ENCODE results near the gene MAP3K13.
A peak's percentile ranks its signal among the peaks of the same experiment; 100 is the strongest.
"Not testable (repeated sequence)": the region's sequence is repeated elsewhere in the genome, so short reads cannot be mapped to it uniquely, and the experiment has no call there.

Gene MAP3K13

GRCh38 chr3:185341616-185342458 lies 21.1 kb upstream of the MAP3K13 start:
- no peak for DNase-seq (ENCODE audit: low read depth)

DNA sequence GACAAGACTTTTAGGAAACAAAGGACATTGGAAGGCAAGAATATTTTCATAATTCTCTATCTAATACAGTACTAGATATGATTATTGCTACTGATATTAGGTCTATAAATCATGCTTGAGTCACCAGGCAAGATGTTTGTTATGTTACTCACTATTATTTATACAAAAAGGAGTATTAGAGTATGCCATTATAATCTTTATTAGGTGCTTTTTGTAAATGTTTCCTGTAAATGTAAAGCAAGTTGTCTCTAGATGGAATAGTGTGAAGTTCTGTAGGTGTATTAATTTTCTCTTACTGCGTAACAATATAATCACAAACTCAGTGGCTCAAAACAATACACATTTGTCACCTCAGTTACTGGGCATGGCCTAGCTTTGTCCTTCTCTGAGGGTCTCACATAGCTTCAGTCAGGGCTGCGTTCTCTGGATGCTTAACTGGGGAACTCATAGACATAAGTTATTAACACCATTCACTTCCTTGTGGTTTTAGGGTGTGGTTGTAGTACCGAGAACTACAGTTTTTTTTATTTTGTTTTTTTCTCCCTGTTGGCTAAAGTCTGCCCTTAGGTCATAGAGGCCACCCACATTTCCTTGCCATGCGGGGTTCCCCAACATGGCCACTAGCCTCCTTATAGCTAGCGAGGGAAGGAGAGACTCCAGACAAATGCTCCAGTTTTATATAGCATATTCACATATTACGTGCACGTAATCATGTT lies 20.3 kb upstream of the MAP3K13 start:
- no peak for DNase-seq (ENCODE audit: low read depth)

GRCh38 chr3:185347399-185347798 lies 15.5 kb upstream of the MAP3K13 start:
- DNase-seq (ENCODE audit: low read depth): no peak

DNA sequence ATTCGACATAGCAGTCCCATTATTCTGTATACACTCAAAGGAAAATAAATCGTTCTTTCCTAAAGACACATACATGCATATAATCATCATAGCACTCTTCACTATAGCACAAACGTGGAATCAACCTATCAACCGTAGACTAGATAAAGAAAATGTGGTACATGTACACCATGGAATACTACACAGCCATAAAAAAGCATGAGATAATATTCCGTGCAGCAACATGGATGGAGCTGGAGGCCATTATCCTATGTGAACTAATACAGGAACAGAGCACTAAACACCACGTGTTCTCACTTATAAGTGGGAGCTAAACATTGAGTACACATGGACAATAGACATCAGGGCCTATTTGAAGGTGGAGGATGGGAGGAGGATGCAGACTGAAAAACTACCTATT lies 12.1 kb upstream of the MAP3K13 start:
- no peak for DNase-seq (ENCODE audit: low read depth)

DNA sequence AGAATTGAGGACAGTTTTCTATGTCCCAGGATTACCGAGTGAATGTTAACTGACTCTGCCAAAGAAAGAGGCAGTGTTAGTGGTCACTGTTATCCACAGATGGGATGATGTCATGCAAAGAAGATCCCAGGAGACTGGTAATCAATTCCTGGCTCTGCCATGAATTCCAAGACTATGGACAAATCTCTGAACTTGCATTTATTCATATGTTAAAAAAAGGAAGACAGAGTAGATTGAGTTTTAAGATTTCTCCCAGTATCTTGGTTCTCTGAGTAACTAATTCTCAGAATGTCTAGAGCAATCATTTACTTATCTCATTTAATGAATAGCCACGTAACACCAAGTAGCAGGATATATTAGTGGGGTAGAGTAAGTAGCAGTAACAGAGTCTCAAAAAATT lies 11.5 kb upstream of the MAP3K13 start:
- DNase-seq (ENCODE audit: low read depth): no peak

- DNase-seq (ENCODE audit: low read depth): no peak
Measured at GRCh38 chr3:185353225-185353624, 9.7 kb upstream of the MAP3K13 start.

- DNase-seq (ENCODE audit: low read depth): peak; percentile 27
Measured at GRCh38 chr3:185353823-185354614, 8.9 kb upstream of the MAP3K13 start.

GRCh38 chr3:185356499-185356898 lies 6.4 kb upstream of the MAP3K13 start:
- DNase-seq (ENCODE audit: low read depth): no peak

DNA sequence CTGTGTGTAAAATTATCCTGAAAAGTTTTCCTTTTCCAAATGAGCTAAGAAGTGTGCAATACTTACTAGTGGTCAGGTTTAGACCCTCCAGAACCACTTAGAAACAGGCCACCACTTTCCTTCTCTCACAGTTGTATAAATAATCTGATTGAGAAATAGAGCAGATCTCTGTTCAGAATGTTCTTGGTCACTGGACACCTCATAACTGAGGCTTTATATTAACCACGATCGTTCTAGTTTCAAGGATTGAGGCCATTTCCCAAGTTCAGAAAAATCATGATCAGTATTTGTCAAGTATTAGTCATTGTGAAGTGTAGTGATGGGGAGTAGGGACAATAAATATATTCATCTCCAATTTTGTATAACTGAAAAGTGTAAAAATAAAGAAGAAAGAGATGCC lies 1.0 kb upstream of the MAP3K13 start:
- DNase-seq (ENCODE audit: low read depth): no peak

- DNase-seq (ENCODE audit: low read depth): no peak
Measured at GRCh38 chr3:185363662-185364203, 797 bp downstream of the MAP3K13 start.

DNA sequence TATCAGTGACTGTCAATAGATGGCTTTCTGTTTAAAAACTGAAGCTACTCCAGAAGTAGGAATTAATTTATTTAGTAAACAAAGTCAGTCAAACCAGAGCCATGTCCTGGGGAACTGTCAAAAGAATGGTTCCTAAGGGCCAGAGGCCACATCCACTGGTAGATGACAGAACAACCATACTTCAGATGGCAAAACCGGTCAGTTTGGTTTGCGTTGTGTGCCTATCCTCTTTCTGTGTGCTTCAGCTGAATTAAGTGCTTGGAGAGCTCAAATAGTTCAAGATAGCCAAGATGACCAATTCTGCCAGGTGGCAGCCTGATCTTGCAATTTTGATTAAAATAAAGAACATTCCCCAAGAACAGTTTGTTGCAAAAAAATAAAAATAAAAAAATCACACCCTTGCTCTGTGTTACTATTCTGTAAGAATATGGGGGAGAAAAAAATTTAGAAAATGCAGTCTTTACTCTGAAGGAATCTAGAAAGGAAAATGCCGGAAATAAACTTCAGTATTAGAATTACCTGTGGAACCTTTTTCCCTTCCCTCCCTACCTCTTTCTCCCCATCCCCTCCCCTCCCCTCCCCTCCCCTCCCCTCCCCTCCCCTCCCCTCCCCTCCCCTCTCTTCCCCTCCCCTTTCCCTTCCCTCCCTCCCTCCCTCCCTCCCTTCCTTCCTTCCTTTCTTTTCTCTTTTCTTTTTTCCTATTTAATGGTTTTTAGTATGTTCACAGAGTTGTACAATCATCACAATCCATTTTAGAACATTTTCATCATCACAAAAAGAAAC lies 2.5 kb downstream of the MAP3K13 start:
- DNase-seq (ENCODE audit: low read depth): no peak

DNA sequence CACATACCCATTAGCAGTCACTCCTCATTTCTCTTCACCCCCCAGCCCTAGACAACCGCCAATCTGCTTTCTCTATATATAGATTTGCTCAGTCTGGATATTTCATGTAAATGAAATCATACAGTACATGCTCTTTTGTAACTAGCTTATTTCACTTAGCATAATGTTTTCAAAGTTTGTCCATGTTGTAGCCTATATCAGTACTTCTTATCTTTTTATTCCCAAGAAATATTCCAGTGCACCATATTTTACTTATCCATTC lies 3.1 kb downstream of the MAP3K13 start:
- DNase-seq (ENCODE audit: low read depth): no peak

GRCh38 chr3:185366913-185367312 lies 4.0 kb downstream of the MAP3K13 start:
- DNase-seq (ENCODE audit: low read depth): no peak

- DNase-seq (ENCODE audit: low read depth): not testable (repeated sequence)
Measured at GRCh38 chr3:185370349-185370748, 7.4 kb downstream of the MAP3K13 start.

- no peak for DNase-seq (ENCODE audit: low read depth)
Measured at GRCh38 chr3:185371306-185372074, 8.6 kb downstream of the MAP3K13 start.

DNA sequence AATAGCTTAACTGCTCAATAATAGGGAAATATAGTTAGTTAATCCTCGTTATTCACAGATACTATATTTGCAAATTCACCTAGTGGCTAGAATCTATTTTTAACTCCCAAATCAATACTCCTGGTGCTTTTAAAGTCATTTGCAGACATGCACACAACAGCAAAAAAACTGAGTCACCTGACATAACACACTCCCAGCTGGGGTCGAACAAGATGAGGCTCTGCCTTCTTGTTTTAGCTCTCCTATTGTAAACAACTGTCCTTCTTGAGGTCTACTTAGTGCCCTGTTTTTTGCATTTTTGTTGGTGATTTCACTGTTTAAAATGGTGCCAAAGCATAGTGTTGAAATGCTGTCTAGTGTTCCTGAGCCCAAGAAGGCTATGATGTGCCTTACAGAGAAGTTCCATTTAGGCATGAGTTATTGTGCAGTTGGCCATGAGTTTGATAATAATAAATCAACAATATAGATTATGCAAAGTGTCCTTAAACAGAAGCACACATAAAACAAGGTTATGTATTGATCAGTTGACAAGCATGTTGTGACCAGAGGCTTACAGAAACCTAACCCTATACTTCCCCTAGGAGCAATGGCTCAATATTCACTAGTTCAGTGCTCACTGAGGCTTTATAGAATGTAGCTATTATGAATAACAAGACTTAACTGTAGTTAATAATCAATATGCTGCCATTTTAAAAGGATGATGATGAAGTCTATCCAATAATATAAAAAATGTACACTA lies 18.6 kb downstream of the MAP3K13 start:
- no peak for DNase-seq (ENCODE audit: low read depth)

- no peak for DNase-seq (ENCODE audit: low read depth)
Measured at GRCh38 chr3:185382154-185382553, 19.2 kb downstream of the MAP3K13 start.

- not testable (repeated sequence) for DNase-seq (ENCODE audit: low read depth)
Measured at GRCh38 chr3:185386515-185386914, 23.6 kb downstream of the MAP3K13 start.

DNA sequence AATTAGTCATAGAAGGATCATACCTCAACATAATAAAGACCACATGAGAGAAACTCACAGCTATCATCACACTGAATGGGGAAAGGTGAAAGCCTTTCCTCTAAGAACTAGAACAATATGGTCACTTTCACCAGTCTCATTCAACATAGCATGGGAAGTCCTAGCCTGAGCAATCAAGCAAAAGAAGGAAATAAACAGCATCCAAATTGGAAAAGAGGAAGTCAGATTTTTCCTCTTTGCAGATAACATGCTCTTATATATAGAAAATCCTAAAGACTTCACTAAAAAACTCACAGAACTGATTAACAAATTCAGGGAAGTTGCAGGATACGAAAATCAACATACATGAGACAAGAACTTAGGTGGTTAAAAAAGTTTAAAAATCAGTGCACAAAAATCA lies 24.7 kb downstream of the MAP3K13 start:
- DNase-seq (ENCODE audit: low read depth): no peak

DNA sequence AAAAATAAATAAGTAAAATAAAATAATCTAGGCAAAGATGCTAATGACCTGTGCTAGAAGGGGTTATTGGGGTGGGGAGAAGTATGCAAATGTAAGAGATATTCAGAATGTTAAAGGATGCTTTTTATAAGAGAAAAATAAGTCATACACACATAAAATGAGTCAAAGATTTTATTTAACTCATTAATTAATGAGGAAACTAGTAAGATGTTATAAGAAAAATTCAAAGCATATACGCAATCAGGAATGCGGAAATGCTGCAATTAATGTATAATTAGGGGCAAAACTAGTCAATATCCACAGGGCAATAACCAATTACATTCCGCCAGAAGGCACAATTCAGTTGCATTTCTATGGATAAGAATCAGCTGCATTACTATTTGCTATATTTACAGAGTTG lies 30.1 kb downstream of the MAP3K13 start:
- DNase-seq (ENCODE audit: low read depth): no peak
